ENCODE results near the gene ST8SIA4. TPM values are rescaled to one million over a fixed set of nuclear protein-coding genes. Genes with fewer than 3 reads are reported as not detected.

The ST8SIA4 gene
- total and polyA plus RNA-seq, 10 of the 15 experiments (the other 5 are each of a cell fraction or from before 2014, with no cell fraction given): 4.4 to 30.9 (median 19.5) TPM

- TF ChIP-seq E2F8 (IDR thresholded peaks at IDR 0.05; ENCODE audit: low read depth, partially characterized antibody) (peak; percentile 37), ELK1 (IDR thresholded peaks at IDR 0.05; ENCODE audit: low read depth, low read length) (0 out of 2 replicates have a peak, but pooled peaks have one; percentile 36), SUPT20H (IDR thresholded peaks at IDR 0.05; ENCODE audit: borderline replicate concordance, control insufficient read depth, low read depth, low read length) (no peak), POLR2A (IDR thresholded peaks at IDR 0.05; ENCODE audit: low read depth, low read length) (peak; percentile 70), NR2F1 (conservative IDR thresholded peaks at IDR 0.05) (no peak), ZBTB33 (IDR thresholded peaks at IDR 0.05) (no peak), ZZZ3 (IDR thresholded peaks at IDR 0.05; ENCODE audit: control insufficient read depth, insufficient read length, low read depth) (no peak), EP300 (IDR thresholded peaks at IDR 0.05; ENCODE audit: borderline replicate concordance in 1 of 2, control insufficient read depth in 1 of 2, low read depth in 2 of 2, low read length in 2 of 2) (no peak), RBBP5 (conservative IDR thresholded peaks at IDR 0.05) (no peak), SUZ12 (IDR thresholded peaks at IDR 0.05; ENCODE audit: unreplicated experiment) (no peak), IKZF2 (IDR thresholded peaks at IDR 0.05) (peak; percentile 79 to 82), NFXL1 (IDR thresholded peaks at IDR 0.05; ENCODE audit: borderline replicate concordance) (no peak), SMC3 (IDR thresholded peaks at IDR 0.05; ENCODE audit: borderline replicate concordance, low read length) (0 out of 2 replicates have a peak, but pooled peaks have one; percentile 14), NFYB (IDR thresholded peaks at IDR 0.05; ENCODE audit: insufficient read depth, low read depth, low read length) (no peak), BMI1 (IDR thresholded peaks at IDR 0.05; ENCODE audit: borderline replicate concordance) (no peak), ZNF24 (IDR thresholded peaks at IDR 0.05) (0 out of 2 replicates have a peak, but pooled peaks have one; percentile 8), CEBPZ (IDR thresholded peaks at IDR 0.05; ENCODE audit: low read depth, low read length) (no peak), TARDBP (IDR thresholded peaks at IDR 0.05; ENCODE audit: borderline replicate concordance) (no peak), HDGF (IDR thresholded peaks at IDR 0.05) (no peak), STAT3 (IDR thresholded peaks at IDR 0.05; ENCODE audit: low read depth, low read length) (no peak)
These were observed 1.3 kb upstream of the ST8SIA4 start (continued) for GRCh38 chr5:100904259-100904861.

All from GM12878 (cell line).